Measurements from ENCODE around the gene OIP5. TPM values are rescaled to one million over a fixed set of nuclear protein-coding genes. Genes with fewer than 3 reads are reported as not detected.

The OIP5 gene
- total RNA-seq, result 0.28 and 0.34 TPM in 2 replicates

GRCh38 chr15:41332194-41333025 lies at the start of gene OIP5, which contains the start of gene NUSAP1:
Gene OIP5 (minus strand): TSS chr15:41332591. CDS start chr15:41332561, 30 bp downstream.
Gene NUSAP1 (plus strand): TSS chr15:41332881. CDS start chr15:41332958, 77 bp downstream.

Other genes starting within 250 kb of the OIP5 start
- gene INO80, start 216.3 kb downstream of the OIP5 start, total RNA-seq, result 31.1 and 37.2 TPM in 2 replicates
- gene EXD1, start 101.8 kb downstream of the OIP5 start, total RNA-seq, result 0.21 and 1.4 TPM in 2 replicates
- 90.2 and 90.8 TPM in 2 replicates for gene CHP1, start 101.3 kb downstream of the OIP5 start, total RNA-seq
- gene NUSAP1, start 290 bp upstream of the OIP5 start, total RNA-seq, result 3.5 and 5.5 TPM in 2 replicates
- gene NDUFAF1, start 69.9 kb upstream of the OIP5 start, total RNA-seq, result 22.5 and 37.6 TPM in 2 replicates
- gene RTF1, start 84.5 kb upstream of the OIP5 start, total RNA-seq, result 13.7 and 26.2 TPM in 2 replicates
- 1.00 and 1.7 TPM in 2 replicates for gene ITPKA, start 161.3 kb upstream of the OIP5 start, total RNA-seq
- gene LTK, start 181.2 kb upstream of the OIP5 start, total RNA-seq, result under 0.01 TPM in 1 of 2 replicates, not detected in the other
- gene RPAP1, start 211.7 kb upstream of the OIP5 start, total RNA-seq, result 31.8 and 41.4 TPM in 2 replicates
- 4.1 and 9.3 TPM in 2 replicates for gene TYRO3, start 226.6 kb upstream of the OIP5 start, total RNA-seq